Muscle layer of duodenum (tissue), 2 donors: ENCODE data around the gene LLGL1.
A peak's percentile ranks its signal among the peaks of the same experiment; 100 is the strongest.

ENCODE experiments used
- H3K27ac ChIP-seq: one replicate; pipeline ENCODE4 v1.7.0; 2013; ENCODE audit warnings: mild to moderate bottlenecking, low read length
- H3K27me3 ChIP-seq: one replicate; pipeline ENCODE4 v1.7.0; 2013; ENCODE audit warnings: low read depth, mild to moderate bottlenecking, control low read depth, low read length
- H3K36me3 ChIP-seq, 2 donors: one replicate each; pipeline ENCODE4 v1.7.0; 2013; ENCODE audit warnings: low read length in 2 of 2, control low read depth in 1 of 2, mild to moderate bottlenecking in 1 of 2; ENCODE audit not compliant: insufficient read depth in 2 of 2, control insufficient read depth in 1 of 2
- H3K4me1 ChIP-seq, 2 donors: one replicate each; pipeline ENCODE4 v1.7.0; 2013; ENCODE audit warnings: low read length in 2 of 2, mild to moderate bottlenecking in 2 of 2, control low read depth in 1 of 2, moderate library complexity in 1 of 2; ENCODE audit not compliant: insufficient read depth in 2 of 2, control insufficient read depth in 1 of 2
- H3K4me3 ChIP-seq, 2 donors: one replicate each; pipeline ENCODE4 v1.7.0; 2013; ENCODE audit warnings: low read length in 2 of 2, low read depth in 1 of 2, mild to moderate bottlenecking in 1 of 2
- H3K9me3 ChIP-seq, 2 donors: one replicate each; pipeline ENCODE4 v1.7.0; 2013; ENCODE audit warnings: low read length in 2 of 2, control low read depth in 1 of 2, mild to moderate bottlenecking in 1 of 2; ENCODE audit not compliant: control insufficient read depth in 1 of 2
- donor health status: healthy.

The LLGL1 gene

DNA sequence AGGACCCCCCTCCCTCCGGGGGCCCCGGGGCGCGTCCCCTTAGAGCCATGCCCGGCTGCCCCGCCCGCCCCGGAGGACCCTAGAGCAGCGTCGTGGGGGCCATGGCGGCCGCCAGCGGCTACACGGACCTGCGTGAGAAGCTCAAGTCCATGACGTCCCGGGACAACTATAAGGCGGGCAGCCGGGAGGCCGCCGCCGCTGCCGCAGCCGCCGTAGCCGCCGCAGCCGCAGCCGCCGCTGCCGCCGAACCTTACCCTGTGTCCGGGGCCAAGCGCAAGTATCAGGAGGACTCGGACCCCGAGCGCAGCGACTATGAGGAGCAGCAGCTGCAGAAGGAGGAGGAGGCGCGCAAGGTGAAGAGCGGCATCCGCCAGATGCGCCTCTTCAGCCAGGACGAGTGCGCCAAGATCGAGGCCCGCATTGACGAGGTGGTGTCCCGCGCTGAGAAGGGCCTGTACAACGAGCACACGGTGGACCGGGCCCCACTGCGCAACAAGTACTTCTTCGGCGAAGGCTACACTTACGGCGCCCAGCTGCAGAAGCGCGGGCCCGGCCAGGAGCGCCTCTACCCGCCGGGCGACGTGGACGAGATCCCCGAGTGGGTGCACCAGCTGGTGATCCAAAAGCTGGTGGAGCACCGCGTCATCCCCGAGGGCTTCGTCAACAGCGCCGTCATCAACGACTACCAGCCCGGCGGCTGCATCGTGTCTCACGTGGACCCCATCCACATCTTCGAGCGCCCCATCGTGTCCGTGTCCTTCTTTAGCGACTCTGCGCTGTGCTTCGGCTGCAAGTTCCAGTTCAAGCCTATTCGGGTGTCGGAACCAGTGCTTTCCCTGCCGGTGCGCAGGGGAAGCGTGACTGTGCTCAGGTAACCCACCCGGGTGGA lies 41.0 kb upstream of the LLGL1 start:
- H3K4me1 ChIP-seq: peaks cover 7 to 52% of the 10 kb centered on the region in 2 donors
- H3K36me3 ChIP-seq: peaks cover 0 to 29% of the 10 kb centered on the region in 2 donors
- H3K27ac ChIP-seq: peak overlapping the region; percentile 78
- H3K9me3 ChIP-seq: no peaks in the 10 kb centered on the region
- no peaks in the 10 kb centered on the region for H3K27me3 ChIP-seq
- peak overlapping the region; percentile 82 to 88 for H3K4me3 ChIP-seq

DNA sequence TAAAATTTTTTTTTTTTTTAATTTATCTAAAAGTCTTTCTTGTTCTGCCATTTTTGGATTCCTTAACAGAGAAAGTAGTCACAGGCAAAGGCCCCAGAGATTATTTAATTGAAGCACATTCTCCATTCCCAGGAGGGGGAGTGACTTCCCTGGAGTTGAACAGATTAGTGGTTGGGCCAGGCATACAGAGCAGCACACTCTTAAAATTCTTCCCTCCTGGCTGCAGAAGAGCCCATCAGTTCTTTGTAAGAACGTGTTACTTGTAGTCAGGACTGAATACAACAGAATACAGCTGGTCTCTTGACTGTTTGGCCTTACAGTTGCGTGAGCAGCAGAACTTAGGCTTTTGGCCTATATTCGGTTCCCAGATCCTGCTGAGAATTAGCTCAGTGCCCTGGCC lies 40.0 kb upstream of the LLGL1 start:
- H3K27me3 ChIP-seq: no peaks in the 10 kb centered on the region
- no peaks in the 10 kb centered on the region for H3K9me3 ChIP-seq
- peaks cover 7 to 62% of the 10 kb centered on the region in 2 donors for H3K4me1 ChIP-seq
- H3K27ac ChIP-seq: peak overlapping the region; percentile 54
- peak overlapping the region; percentile 82 to 88 for H3K4me3 ChIP-seq
- peaks cover 0 to 29% of the 10 kb centered on the region in 2 donors for H3K36me3 ChIP-seq

DNA sequence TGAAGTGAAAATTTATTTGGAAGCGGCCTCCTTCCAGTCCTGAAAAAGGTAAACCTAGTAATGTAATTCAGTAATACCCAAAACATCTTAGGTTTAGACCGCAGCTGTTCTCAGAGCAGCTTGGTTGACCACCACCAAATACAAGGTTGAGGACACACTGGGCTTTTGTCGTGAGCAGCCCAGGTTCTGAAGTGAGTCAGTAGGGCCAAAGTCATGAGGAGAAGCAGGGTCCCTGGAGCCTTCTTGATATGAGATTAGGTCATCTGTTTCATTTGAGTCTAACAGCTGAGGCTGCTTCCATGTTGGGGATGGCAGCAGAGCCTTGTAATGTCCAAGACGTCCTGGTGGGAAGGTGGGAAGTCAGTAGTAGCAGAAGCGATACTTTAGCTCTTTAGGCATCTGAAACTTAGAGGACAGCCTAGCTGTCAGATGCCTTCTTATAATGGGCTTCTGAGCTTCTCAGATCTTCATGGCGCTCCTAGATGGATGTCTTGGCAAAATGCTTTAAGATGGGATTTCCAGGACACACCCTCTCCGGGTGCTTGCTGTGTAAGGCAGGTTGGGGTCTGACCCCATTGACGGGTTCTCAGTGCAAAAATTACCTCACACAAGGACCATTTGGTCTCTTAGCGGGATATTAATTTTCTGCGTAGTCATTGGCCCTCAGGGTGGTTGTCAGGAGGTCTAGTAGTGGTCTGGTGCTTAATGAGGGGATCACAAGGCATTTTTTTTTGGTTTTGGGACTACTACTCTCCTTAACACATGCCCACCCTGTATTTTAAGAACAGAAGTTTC lies 39.4 kb upstream of the LLGL1 start:
- H3K4me1 ChIP-seq: peaks cover 13 to 69% of the 10 kb centered on the region in 2 donors
- peak overlapping the region; percentile 54 for H3K27ac ChIP-seq
- peaks cover 0 to 29% of the 10 kb centered on the region in 2 donors for H3K36me3 ChIP-seq
- H3K27me3 ChIP-seq: no peaks in the 10 kb centered on the region
- no peaks in the 10 kb centered on the region for H3K9me3 ChIP-seq
- peak overlapping the region; percentile 82 to 88 for H3K4me3 ChIP-seq

DNA sequence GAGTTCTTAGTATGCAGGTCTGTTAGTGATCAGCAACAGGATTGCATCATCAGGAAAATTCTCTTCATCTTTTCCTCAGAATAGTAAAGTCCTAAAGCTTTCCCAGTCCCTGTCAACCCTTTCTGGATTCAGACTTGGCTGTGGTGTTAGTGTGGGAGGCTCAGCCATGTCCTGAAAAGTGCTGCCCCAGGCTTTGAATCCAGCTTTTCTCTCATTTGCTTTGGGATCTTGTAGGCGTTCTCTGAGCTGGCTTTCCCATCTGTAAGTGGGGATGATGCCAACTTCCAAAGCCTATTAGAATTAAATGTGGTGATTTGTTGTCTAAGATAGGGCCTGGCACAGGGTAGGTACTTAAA lies 38.8 kb upstream of the LLGL1 start:
- Histone ChIP-seq H3K27ac (peak overlapping the region; percentile 54), H3K4me3 (peak overlapping the region; percentile 82 to 88), H3K4me1 (peaks cover 18 to 73% of the 10 kb centered on the region in 2 donors), H3K9me3 (no peaks in the 10 kb centered on the region), H3K36me3 (peaks cover 0 to 29% of the 10 kb centered on the region in 2 donors), H3K27me3 (no peaks in the 10 kb centered on the region)

DNA sequence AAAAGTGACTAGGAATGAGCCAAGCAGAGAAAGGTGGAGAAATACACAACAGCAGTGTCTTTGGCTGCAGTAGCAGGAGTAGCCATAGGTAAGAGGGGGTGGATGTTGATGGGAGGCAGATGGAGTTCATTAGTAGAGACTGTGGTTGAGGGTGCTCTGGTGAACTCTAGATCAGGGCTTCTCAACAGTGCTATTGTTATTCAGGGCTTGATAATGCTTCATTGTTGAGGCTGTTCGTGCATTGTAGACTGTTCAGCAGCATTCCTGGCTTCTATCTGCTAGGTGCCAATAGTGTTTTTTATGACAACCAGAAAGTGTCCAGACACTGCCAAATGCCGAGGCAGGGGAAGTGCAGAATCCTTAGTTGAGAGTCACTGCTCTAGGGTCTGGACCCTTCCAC lies 38.2 kb upstream of the LLGL1 start:
- Histone ChIP-seq H3K9me3 (no peaks in the 10 kb centered on the region), H3K36me3 (peaks cover 0 to 29% of the 10 kb centered on the region in 2 donors), H3K27ac (peak overlapping the region; percentile 54), H3K4me1 (peaks cover 18 to 73% of the 10 kb centered on the region in 2 donors), H3K4me3 (peak overlapping the region; percentile 82 to 88), H3K27me3 (no peaks in the 10 kb centered on the region)

DNA sequence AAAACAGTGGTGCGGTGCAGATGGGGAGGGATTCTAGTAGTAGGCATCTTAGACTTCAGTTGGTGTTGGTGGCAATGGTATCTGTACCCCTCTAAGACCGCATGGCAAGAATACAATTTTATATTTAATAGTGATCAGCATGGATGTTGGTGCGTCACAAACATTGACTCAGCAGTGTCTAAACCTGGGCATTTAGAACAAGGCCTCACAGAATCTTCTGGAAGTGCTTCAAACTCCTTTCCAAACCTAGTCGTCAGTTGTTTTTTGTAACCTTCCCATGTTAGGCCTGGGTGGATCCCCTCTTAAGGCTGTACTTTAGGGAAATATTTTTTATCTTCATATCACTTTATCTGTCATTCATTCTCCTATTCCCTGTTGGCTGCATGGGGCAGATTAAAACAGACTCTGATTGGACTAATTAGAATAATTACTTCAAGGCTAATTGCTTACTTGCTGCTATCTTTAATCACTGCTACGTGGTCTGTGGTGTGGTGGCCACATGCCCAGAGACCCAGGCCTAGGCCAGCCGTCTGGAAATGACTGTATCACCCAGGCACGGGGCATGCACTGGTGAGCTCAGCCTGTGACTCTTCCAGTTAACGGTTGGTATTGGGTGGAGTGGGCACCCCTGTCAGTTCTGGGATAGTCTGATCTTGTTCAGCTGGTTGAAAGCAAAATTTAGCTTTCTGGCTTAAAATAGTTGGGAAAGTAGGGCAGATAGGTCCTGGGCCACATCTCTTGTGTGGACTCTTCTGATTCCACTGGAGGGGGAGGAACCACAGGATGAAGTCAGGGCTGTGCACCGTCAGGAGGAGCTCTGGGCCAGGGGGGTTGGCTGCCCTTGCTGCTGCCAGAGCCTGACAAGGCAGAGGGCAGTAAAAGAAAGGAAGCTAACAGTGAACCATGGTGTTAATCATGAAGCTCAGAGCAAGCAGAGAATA lies 37.3 kb upstream of the LLGL1 start:
- Histone ChIP-seq H3K27me3 (no peaks in the 10 kb centered on the region), H3K4me3 (peak overlapping the region; percentile 82 to 88), H3K27ac (peak overlapping the region; percentile 18), H3K9me3 (no peaks in the 10 kb centered on the region), H3K4me1 (peaks cover 18 to 71% of the 10 kb centered on the region in 2 donors), H3K36me3 (peaks cover 0 to 25% of the 10 kb centered on the region in 2 donors)

DNA sequence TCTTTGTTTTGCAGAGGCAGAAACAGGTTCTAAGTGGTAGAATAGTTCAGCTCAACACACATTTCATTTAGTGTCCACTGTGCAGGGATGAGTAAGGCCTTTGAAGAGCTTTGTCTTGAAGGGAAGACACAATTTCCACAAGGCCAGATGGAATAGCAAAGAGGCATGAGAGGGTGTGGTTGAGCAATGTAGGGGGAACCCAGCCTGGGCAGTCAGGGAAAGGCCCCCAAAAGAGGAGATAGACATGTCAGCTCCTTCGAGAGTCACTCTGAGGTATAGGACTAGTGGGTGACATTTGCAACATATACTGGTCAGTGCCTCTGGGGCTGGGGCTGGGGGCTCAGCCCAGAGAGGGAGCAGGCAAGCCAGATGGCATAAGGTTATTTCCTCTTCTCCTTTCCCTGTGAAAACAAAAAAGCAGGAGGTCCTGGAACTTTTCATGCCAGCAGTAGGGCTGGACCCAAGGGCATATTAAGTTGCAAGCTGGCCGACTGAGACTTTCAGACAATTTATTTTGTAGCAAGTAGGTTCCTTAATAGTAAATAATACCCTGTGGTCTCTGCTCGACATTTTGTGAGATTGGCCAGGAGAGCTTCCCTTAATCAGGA lies 34.7 kb upstream of the LLGL1 start:
- H3K27ac ChIP-seq: peak overlapping the region; percentile 2
- peaks cover 18 to 75% of the 10 kb centered on the region in 2 donors for H3K4me1 ChIP-seq
- H3K27me3 ChIP-seq: no peaks in the 10 kb centered on the region
- H3K9me3 ChIP-seq: no peaks in the 10 kb centered on the region
- H3K36me3 ChIP-seq: peaks cover 12 to 38% of the 10 kb centered on the region in 2 donors
- peak overlapping the region in 1 of 2 donors; percentile 14 for H3K4me3 ChIP-seq

DNA sequence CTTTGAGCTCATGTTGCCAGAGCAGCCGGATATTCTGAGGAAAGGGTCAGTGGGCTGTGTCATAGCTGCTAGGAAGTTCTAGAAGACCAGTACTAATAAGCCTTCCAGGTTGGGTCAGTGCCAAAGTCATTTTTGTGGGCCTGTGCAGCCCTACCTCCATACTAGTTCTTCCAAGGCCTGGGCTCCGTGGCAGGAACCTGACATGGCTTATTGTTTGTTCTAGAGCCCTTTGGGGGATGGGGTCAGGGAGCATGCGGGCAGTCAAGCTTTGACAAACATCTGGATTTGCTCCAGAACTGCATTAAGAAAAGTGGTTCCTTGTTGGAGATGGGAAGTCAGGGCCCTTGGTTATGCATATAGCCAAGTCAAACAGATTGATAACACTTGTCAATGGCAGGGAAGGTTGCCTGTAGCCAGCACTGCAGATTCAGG lies 34.2 kb upstream of the LLGL1 start:
- Histone ChIP-seq H3K36me3 (peaks cover 14 to 38% of the 10 kb centered on the region in 2 donors), H3K27me3 (no peaks in the 10 kb centered on the region), H3K9me3 (no peaks in the 10 kb centered on the region), H3K27ac (peak overlapping the region; percentile 2), H3K4me3 (peak overlapping the region in 1 of 2 donors; percentile 14), H3K4me1 (peaks cover 18 to 69% of the 10 kb centered on the region in 2 donors)

DNA sequence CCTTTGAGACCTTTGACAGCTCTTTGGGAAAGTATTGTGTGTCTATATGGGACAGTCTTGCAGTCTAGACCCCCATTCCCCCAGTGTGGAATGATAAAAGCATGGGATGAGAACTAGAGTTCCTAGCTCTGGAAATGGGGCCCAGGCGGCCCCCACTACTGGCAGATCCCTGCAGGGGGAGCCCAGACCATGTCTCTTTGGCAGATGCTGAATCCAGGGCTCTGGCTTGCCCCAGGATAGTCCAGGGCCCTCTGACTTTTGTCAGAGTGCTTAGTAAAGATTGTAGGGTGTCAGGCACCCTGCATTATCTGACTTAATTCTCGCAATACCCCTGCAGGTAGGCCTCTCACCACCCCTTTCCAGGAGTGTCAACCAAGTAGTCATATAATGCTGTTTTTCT lies 33.5 kb upstream of the LLGL1 start:
- Histone ChIP-seq H3K36me3 (peaks cover 16 to 36% of the 10 kb centered on the region in 2 donors), H3K4me3 (no peak overlapping the region), H3K9me3 (no peaks in the 10 kb centered on the region), H3K27me3 (no peaks in the 10 kb centered on the region), H3K4me1 (peaks cover 16 to 62% of the 10 kb centered on the region in 2 donors), H3K27ac (no peak overlapping the region)

DNA sequence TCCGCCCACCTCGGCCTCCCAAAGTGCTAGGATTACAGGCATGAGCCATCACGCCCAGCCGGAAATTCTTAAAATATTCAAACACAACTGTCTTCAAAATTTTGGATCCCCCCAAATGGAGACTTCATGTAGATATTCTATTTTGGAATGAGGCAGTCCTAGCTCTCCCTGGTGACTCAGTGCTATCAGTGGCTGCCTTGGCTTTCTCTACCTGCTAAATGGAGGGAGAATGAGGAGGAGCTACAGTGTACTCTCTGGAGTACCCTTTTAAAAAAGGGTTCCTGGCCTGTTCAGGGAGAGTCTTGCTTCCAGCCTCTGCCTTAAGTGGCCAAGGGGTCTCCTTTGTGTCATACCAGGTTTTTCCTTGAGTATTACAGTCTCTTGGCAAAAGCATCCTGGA lies 31.0 kb upstream of the LLGL1 start:
- Histone ChIP-seq H3K9me3 (no peaks in the 10 kb centered on the region), H3K4me3 (no peak overlapping the region), H3K4me1 (peaks cover 15 to 59% of the 10 kb centered on the region in 2 donors), H3K27me3 (no peaks in the 10 kb centered on the region), H3K36me3 (peaks cover 31 to 35% of the 10 kb centered on the region in 2 donors), H3K27ac (no peak overlapping the region)
